NT2/D1 (cell line): Measurements from ENCODE around the gene CASR.

Experiments
- DNase-seq: peaks from one replicate; pipeline ENCODE4 v3.0.0-alpha.2; 2011; ENCODE audit warnings: low read depth, low spot score
- H3K27me3 ChIP-seq: 2 replicates; pipeline ENCODE4 v1.6.0; 2011; ENCODE audit warnings: mild to moderate bottlenecking; ENCODE audit not compliant: insufficient read length, insufficient read depth
- H3K36me3 ChIP-seq: 2 replicates; pipeline ENCODE4 v1.6.1; 2011; ENCODE audit warnings: mild to moderate bottlenecking, low read length, mixed read lengths; ENCODE audit not compliant: insufficient read depth, insufficient read length
- H3K4me1 ChIP-seq: 2 replicates; pipeline ENCODE4 v1.5.1; 2011; ENCODE audit not compliant: insufficient read depth, insufficient read length
- H3K4me3 ChIP-seq: 2 replicates; pipeline ENCODE4 v1.5.1; 2011; ENCODE audit warnings: low read depth; ENCODE audit not compliant: insufficient read length
- H3K9ac ChIP-seq: 2 replicates; pipeline ENCODE4 v1.6.0; 2011; ENCODE audit warnings: low read depth; ENCODE audit not compliant: insufficient read length
- H3K9me3 ChIP-seq: 2 replicates; pipeline ENCODE4 v1.5.1; 2011; ENCODE audit warnings: mild to moderate bottlenecking, low read length; ENCODE audit not compliant: insufficient read depth
- SUZ12 ChIP-seq: IDR thresholded peaks from 2 replicates; pipeline ENCODE4 v1.6.1; 2011; ENCODE audit not compliant: insufficient read length, insufficient read depth; ENCODE audit errors: extremely low read depth
- YY1 ChIP-seq: IDR thresholded peaks from 2 replicates; pipeline ENCODE4 v1.6.1; 2011; ENCODE audit not compliant: insufficient read length, insufficient read depth
- ZNF274 ChIP-seq: IDR thresholded peaks from 2 replicates; pipeline ENCODE4 v1.6.1; 2011; ENCODE audit warnings: mild to moderate bottlenecking, low read depth, low read length

The CASR gene

GRCh38 chr3:122260206-122260605 is 76.7 kb downstream of the CASR start:
- H3K4me3 ChIP-seq: no peak overlapping the region
- DNase-seq: no peak
- H3K9me3 ChIP-seq: no peaks in the 10 kb centered on the region
- no peaks in the 10 kb centered on the region for H3K27me3 ChIP-seq
- TF ChIP-seq SUZ12 (no peak), YY1 (no peak), ZNF274 (no peak)
- no peaks in the 10 kb centered on the region for H3K36me3 ChIP-seq
- no peaks in the 10 kb centered on the region for H3K4me1 ChIP-seq
- H3K9ac ChIP-seq: no peak overlapping the region

GRCh38 chr3:122263058-122263457 is 79.6 kb downstream of the CASR start:
- Histone ChIP-seq H3K9me3 (no peaks in the 10 kb centered on the region), H3K27me3 (no peaks in the 10 kb centered on the region), H3K4me3 (no peak overlapping the region), H3K36me3 (no peaks in the 10 kb centered on the region), H3K9ac (no peak overlapping the region), H3K4me1 (no peaks in the 10 kb centered on the region)
- peak; percentile 38 for DNase-seq
- TF ChIP-seq SUZ12 (no peak), ZNF274 (no peak), YY1 (no peak)

GRCh38 chr3:122263974-122264588 is 80.6 kb downstream of the CASR start:
- no peak overlapping the region for H3K9ac ChIP-seq
- H3K4me1 ChIP-seq: no peaks in the 10 kb centered on the region
- no peak for DNase-seq
- no peak overlapping the region for H3K4me3 ChIP-seq
- H3K27me3 ChIP-seq: no peaks in the 10 kb centered on the region
- TF ChIP-seq ZNF274 (no peak), SUZ12 (no peak), YY1 (no peak)
- H3K9me3 ChIP-seq: no peaks in the 10 kb centered on the region
- H3K36me3 ChIP-seq: no peaks in the 10 kb centered on the region

- no peaks in the 10 kb centered on the region for H3K4me1 ChIP-seq
- H3K36me3 ChIP-seq: no peaks in the 10 kb centered on the region
- no peak overlapping the region for H3K9ac ChIP-seq
- no peak for DNase-seq
- H3K4me3 ChIP-seq: no peak overlapping the region
- TF ChIP-seq SUZ12: no peak
- no peak for TF ChIP-seq YY1
- TF ChIP-seq ZNF274: no peak
- H3K9me3 ChIP-seq: no peaks in the 10 kb centered on the region
- no peaks in the 10 kb centered on the region for H3K27me3 ChIP-seq
Measured at GRCh38 chr3:122265957-122266356, 82.5 kb downstream of the CASR start.

GRCh38 chr3:122268257-122269024 is 85.0 kb downstream of the CASR start:
- H3K9ac ChIP-seq: no peak overlapping the region
- H3K4me1 ChIP-seq: no peaks in the 10 kb centered on the region
- H3K9me3 ChIP-seq: no peaks in the 10 kb centered on the region
- H3K4me3 ChIP-seq: no peak overlapping the region
- DNase-seq: no peak
- H3K27me3 ChIP-seq: no peaks in the 10 kb centered on the region
- no peak for TF ChIP-seq SUZ12
- TF ChIP-seq ZNF274: no peak
- no peaks in the 10 kb centered on the region for H3K36me3 ChIP-seq

- H3K27me3 ChIP-seq: no peaks in the 10 kb centered on the region
Measured at GRCh38 chr3:122269045-122269444, 85.6 kb downstream of the CASR start.

GRCh38 chr3:122271246-122271898 is 87.9 kb downstream of the CASR start:
- Histone ChIP-seq H3K4me1 (no peaks in the 10 kb centered on the region), H3K27me3 (no peaks in the 10 kb centered on the region), H3K9ac (no peak overlapping the region), H3K36me3 (no peaks in the 10 kb centered on the region), H3K9me3 (no peaks in the 10 kb centered on the region), H3K4me3 (no peak overlapping the region)
- TF ChIP-seq SUZ12: no peak
- no peak for TF ChIP-seq YY1
- no peak for TF ChIP-seq ZNF274
- DNase-seq: no peak

More at GRCh38 chr3:122269045-122269444, 85.6 kb downstream of the CASR start:
- H3K9ac ChIP-seq: no peak overlapping the region
- DNase-seq: no peak
- no peaks in the 10 kb centered on the region for H3K36me3 ChIP-seq
- no peaks in the 10 kb centered on the region for H3K4me1 ChIP-seq
- no peaks in the 10 kb centered on the region for H3K9me3 ChIP-seq
- H3K4me3 ChIP-seq: no peak overlapping the region
- TF ChIP-seq SUZ12: no peak
- TF ChIP-seq YY1: no peak
- TF ChIP-seq ZNF274: no peak
